SKM-1 treated with dmso at 0.1 percent for 144 hours (cell line): ENCODE results near the gene ALDH7A1.
"Not testable (repeated sequence)": the region's sequence is repeated elsewhere in the genome, so short reads cannot be mapped to it uniquely, and the experiment has no call there.

ENCODE experiments used
- DNase-seq: peaks from one replicate; lab custom pipeline; 2025; ENCODE audit not compliant: unreplicated experiment; lab: John Stamatoyannopoulos, UW

Gene ALDH7A1

GRCh38 chr5:126595486-126596083 lies 566 bp upstream of the ALDH7A1 start:
- no peak for DNase-seq

- no peak for DNase-seq
Measured at GRCh38 chr5:126591549-126591948, 3.5 kb downstream of the ALDH7A1 start.

GRCh38 chr5:126589536-126590297 lies 5.3 kb downstream of the ALDH7A1 start:
- no peak for DNase-seq

GRCh38 chr5:126587551-126588390 lies 7.2 kb downstream of the ALDH7A1 start:
- DNase-seq: no peak

GRCh38 chr5:126583761-126584160 lies 11.3 kb downstream of the ALDH7A1 start:
- DNase-seq: no peak

GRCh38 chr5:126579716-126580115 lies 15.3 kb downstream of the ALDH7A1 start:
- no peak for DNase-seq

- no peak for DNase-seq
Measured at GRCh38 chr5:126577415-126577814, 17.6 kb downstream of the ALDH7A1 start.

GRCh38 chr5:126576974-126577373 lies 18.0 kb downstream of the ALDH7A1 start:
- DNase-seq: no peak

GRCh38 chr5:126575644-126576043 lies 19.4 kb downstream of the ALDH7A1 start:
- no peak for DNase-seq

GRCh38 chr5:126568206-126568755 lies 26.7 kb downstream of the ALDH7A1 start:
- no peak for DNase-seq

GRCh38 chr5:126562823-126563222 lies 32.2 kb downstream of the ALDH7A1 start:
- no peak for DNase-seq

- DNase-seq: no peak
Measured at GRCh38 chr5:126561908-126562307, 33.1 kb downstream of the ALDH7A1 start.

GRCh38 chr5:126555101-126555500 lies 39.9 kb downstream of the ALDH7A1 start:
- not testable (repeated sequence) for DNase-seq

- no peak for DNase-seq
Measured at GRCh38 chr5:126552614-126553013, 42.4 kb downstream of the ALDH7A1 start.

- DNase-seq: peak; percentile 25
Measured at GRCh38 chr5:126544087-126544740, 50.8 kb downstream of the ALDH7A1 start.

- DNase-seq: no peak
Measured at GRCh38 chr5:126543660-126544059, 51.4 kb downstream of the ALDH7A1 start.

GRCh38 chr5:126543009-126543408 lies 52.0 kb downstream of the ALDH7A1 start:
- no peak for DNase-seq

GRCh38 chr5:126542441-126542840 lies 52.6 kb downstream of the ALDH7A1 start:
- DNase-seq: no peak

GRCh38 chr5:126540631-126541030 lies 54.4 kb downstream of the ALDH7A1 start:
- DNase-seq: no peak

GRCh38 chr5:126538579-126538978 lies 56.4 kb downstream of the ALDH7A1 start:
- DNase-seq: no peak

- DNase-seq: no peak
Measured at GRCh38 chr5:126536874-126537273, 58.1 kb downstream of the ALDH7A1 start.
